HepG2 (cell line): ENCODE measurements around the gene NXPH1. TPM values are rescaled to one million over a fixed set of nuclear protein-coding genes. Genes with fewer than 3 reads are reported as not detected.

Experiments
- ATAC-seq: fragments of 200-7000 bp; cut with Tn5 transposase; 3 replicates; pipeline ENCODE4 v1.9.1; 2020; ENCODE audit warnings: mild to moderate bottlenecking, moderate library complexity
- BruUV-seq: library from RNA; stranded (reverse); fragments of 400-500 nt; replicated peaks from 2 replicates; lab custom pipeline; 2021; lab: Mats Ljungman, UMichigan
- CTCF ChIA-PET: fragments of 300-600 bp; formaldehyde crosslinking; extraction: SDS; loops from one replicate; lab custom pipeline; 2021; ENCODE audit warnings: low total read pairs, inconsistent platforms, low intra/inter-chr PET ratio; lab: Yijun Ruan, JAX
- POLR2A ChIA-PET: fragments of 350-600 bp; sonication (Branson Sonifier 250); formaldehyde crosslinking; loops from one replicate; lab custom pipeline; 2020; ENCODE audit warnings: antibody characterized with exemption, inconsistent platforms; lab: Yijun Ruan, JAX
- DNase-seq: peaks from one replicate; pipeline ENCODE4 v3.0.0-alpha.2; 2015; ENCODE audit warnings: low spot score
- FAIRE-seq: peaks from 3 replicates; lab custom pipeline; 2011; peaks lifted over from hg19 to GRCh38; lab: Jason Lieb, UNC
- H2AFZ ChIP-seq: one replicate; pipeline ENCODE4 v1.6.1; 2011; ENCODE audit warnings: low read length, inconsistent platforms
- H3K27ac ChIP-seq: fragments of 300-600 bp; 3 replicates; pipeline ENCODE4 v1.8.0; 2011; ENCODE audit warnings: mixed run types, mild to moderate bottlenecking, mixed read lengths, low read length, inconsistent platforms; ENCODE audit not compliant: insufficient read depth; ENCODE audit errors: extremely low read length
- H3K27me3 ChIP-seq, 2 experiments: fragments of 200-600 bp in 1 of 2; 2 replicates in 1 of 2; 3 replicates in 1 of 2; pipeline versions ENCODE4 v1.6.0 to v1.8.0; 2011; ENCODE audit warnings: low read length in 2 of 2, mild to moderate bottlenecking in 2 of 2, moderate library complexity in 2 of 2, inconsistent platforms in 1 of 2; ENCODE audit not compliant: insufficient read depth in 2 of 2, control insufficient read depth in 1 of 2
- H3K36me3 ChIP-seq, 2 experiments: fragments of 200-600 bp in 1 of 2; replicated peaks in 1 of 2; 2 replicates in 1 of 2; 3 replicates in 1 of 2; pipeline versions ENCODE4 v1.5.1 to v1.8.0; 2011; ENCODE audit warnings: low read length in 2 of 2, inconsistent platforms in 1 of 2; ENCODE audit not compliant: insufficient read depth in 2 of 2, control insufficient read depth in 1 of 2
- H3K4me1 ChIP-seq: 2 replicates; pipeline ENCODE4 v1.5.1; 2012; ENCODE audit warnings: low read length, inconsistent platforms; ENCODE audit not compliant: insufficient read depth
- H3K4me2 ChIP-seq: 2 replicates; pipeline ENCODE4 v1.6.0; 2011; ENCODE audit warnings: low read depth, low read length, inconsistent platforms
- H3K4me3 ChIP-seq, 3 experiments: fragments of 200-600 bp in 1 of 3; sonication (generic), shearing (Covaris generic) in 1 of 3; replicated peaks in 1 of 3; 2 replicates each; pipeline ENCODE4 v1.5.1; 2011 to 2016; ENCODE audit warnings: low read length in 3 of 3, inconsistent platforms in 2 of 3, low read depth in 2 of 3, mild to moderate bottlenecking in 2 of 3, control low read depth in 1 of 3, mixed read lengths in 1 of 3; ENCODE audit not compliant: insufficient read depth in 1 of 3
- H3K79me2 ChIP-seq: one replicate; pipeline ENCODE4 v1.6.1; 2011; ENCODE audit warnings: low read length, inconsistent platforms; ENCODE audit not compliant: insufficient read depth
- H3K9ac ChIP-seq: 2 replicates; pipeline ENCODE4 v1.6.0; 2011; ENCODE audit warnings: mild to moderate bottlenecking, low read depth, low read length, inconsistent platforms; ENCODE audit not compliant: insufficient read depth
- H3K9me3 ChIP-seq: 2 replicates; pipeline ENCODE4 v1.5.1; 2012; ENCODE audit warnings: mild to moderate bottlenecking, low read length
- H4K20me1 ChIP-seq: 2 replicates; pipeline ENCODE4 v1.6.0; 2011; ENCODE audit warnings: inconsistent platforms, mild to moderate bottlenecking, low read length, moderate library complexity; ENCODE audit not compliant: insufficient read depth
- CREB1 ChIP-seq, 2 experiments: fragments of 450-650 bp in 1 of 2; IDR thresholded peaks; 2 replicates each; pipeline ENCODE4 v1.6.1; 2016 to 2017; ENCODE audit warnings: control low read depth in 1 of 2, mild to moderate bottlenecking in 1 of 2, missing compliant biosample characterization in 1 of 2, missing genetic modification characterization in 1 of 2
- FOXP4 ChIP-seq: sonication (generic); formaldehyde crosslinking; IDR thresholded peaks from 2 replicates; pipeline ENCODE4 v1.4.0; 2020; ENCODE audit warnings: missing genetic modification reagents
- HIVEP1 ChIP-seq: sonication (generic); formaldehyde crosslinking; IDR thresholded peaks from 2 replicates; pipeline ENCODE4 v1.4.0; 2020; ENCODE audit warnings: mild to moderate bottlenecking, missing genetic modification reagents
- HMG20B ChIP-seq: conservative IDR thresholded peaks from 2 replicates; pipeline ENCODE4 v1.6.1; 2016; ENCODE audit warnings: missing genetic modification reagents, missing compliant biosample characterization
- IKZF4 ChIP-seq: sonication (generic); formaldehyde crosslinking; IDR thresholded peaks from 2 replicates; pipeline ENCODE4 v1.5.1; 2020; ENCODE audit warnings: borderline replicate concordance, mild to moderate bottlenecking, low read depth, missing genetic modification reagents; ENCODE audit errors: not compliant biosample characterization
- KDM2A ChIP-seq: sonication (generic); formaldehyde crosslinking; IDR thresholded peaks from 2 replicates; pipeline ENCODE4 v1.4.0; 2020; ENCODE audit warnings: low read depth, missing genetic modification reagents, borderline replicate concordance
- MTF1 ChIP-seq: sonication (generic); formaldehyde crosslinking; IDR thresholded peaks from 2 replicates; pipeline ENCODE4 v1.5.0; 2020; ENCODE audit warnings: missing genetic modification reagents
- RFXANK ChIP-seq: IDR thresholded peaks from 2 replicates; pipeline ENCODE4 v1.6.1; 2016
- SIN3A ChIP-seq: IDR thresholded peaks from 2 replicates; pipeline ENCODE4 v1.6.1; 2011; ENCODE audit warnings: low read depth, mild to moderate bottlenecking, control low read depth, low read length, borderline replicate concordance
- SOX6 ChIP-seq, 2 experiments: fragments of 450-650 bp in 1 of 2; sonication (generic) in 1 of 2; formaldehyde crosslinking in 1 of 2; IDR thresholded peaks; 2 replicates each; pipeline versions ENCODE4 v1.4.0 to v1.6.1; 2017 to 2020; ENCODE audit warnings: antibody characterized with exemption in 1 of 2, mild to moderate bottlenecking in 1 of 2, missing genetic modification reagents in 1 of 2
- TFAP4 ChIP-seq: sonication (generic); IDR thresholded peaks from 2 replicates; pipeline ENCODE4 v1.6.1; 2016; ENCODE audit warnings: low read depth, borderline replicate concordance
- YEATS2 ChIP-seq: sonication (generic); formaldehyde crosslinking; IDR thresholded peaks from 2 replicates; pipeline ENCODE4 v1.4.0; 2020; ENCODE audit warnings: missing genetic modification reagents, borderline replicate concordance
- ZNF10 ChIP-seq: sonication (generic); formaldehyde crosslinking; IDR thresholded peaks from 2 replicates; pipeline ENCODE4 v1.4.0; 2020; ENCODE audit warnings: mild to moderate bottlenecking, low read depth, missing genetic modification reagents, borderline replicate concordance
- ZNF143 ChIP-seq: sonication (generic); formaldehyde crosslinking; IDR thresholded peaks from 2 replicates; pipeline ENCODE4 v1.4.0; 2020; ENCODE audit warnings: missing genetic modification reagents
- ZNF232 ChIP-seq: sonication (generic); formaldehyde crosslinking; IDR thresholded peaks from 2 replicates; pipeline ENCODE4 v1.4.0; 2020; ENCODE audit warnings: missing genetic modification reagents, borderline replicate concordance
- ZNF570 ChIP-seq: sonication (generic); formaldehyde crosslinking; IDR thresholded peaks from 2 replicates; pipeline ENCODE4 v1.4.0; 2020; ENCODE audit warnings: mild to moderate bottlenecking, missing genetic modification reagents, borderline replicate concordance
- ZNF589 ChIP-seq: sonication (generic); formaldehyde crosslinking; conservative IDR thresholded peaks from 2 replicates; pipeline ENCODE4 v1.8.0; 2022; ENCODE audit warnings: mild to moderate bottlenecking, moderate library complexity, missing genetic modification reagents
- ZNF790 ChIP-seq: sonication (generic); formaldehyde crosslinking; IDR thresholded peaks from 2 replicates; pipeline ENCODE4 v1.8.0; 2022; ENCODE audit warnings: missing genetic modification reagents, mild to moderate bottlenecking, borderline replicate concordance
- ZNF850 ChIP-seq: sonication (generic); formaldehyde crosslinking; conservative IDR thresholded peaks from 2 replicates; pipeline ENCODE4 v1.9.0; 2021; ENCODE audit warnings: mild to moderate bottlenecking, missing genetic modification reagents
- in situ Hi-C: cut with HindIII; loops from 2 replicates; pipeline ENCODE4 v1.10.0; 2017; ENCODE audit warnings: low pct_unique_long_range_greater_than_20kb; ENCODE audit not compliant: extremely low pct_ligation_motif_present
- intact Hi-C: fragments of 100-400 bp; cut with micrococcal nuclease; formaldehyde crosslinking; loops from one replicate; pipeline ENCODE4 v1.10.0; 2022; ENCODE audit not compliant: unreplicated experiment
- polyA plus RNA-seq, 8 experiments: library from polyadenylated mRNA; depleted of rRNA in 3 of 8; stranded (reverse) in 7 of 8; unstranded in 1 of 8; fragments of >200 nt; fragmentation: Illumina TruSeq in 4 of 8; extraction: Trizol in 4 of 8; gene quantifications; 2 replicates each; pipeline versions ENCODE4 v1.2.1 to v1.2.3, GENCODE V29; 2011 to 2016; ENCODE audit warnings: low read depth in 4 of 8, missing spikeins in 1 of 8, mixed read lengths in 1 of 8; ENCODE audit not compliant: insufficient read depth in 1 of 8
- total RNA-seq, 5 experiments: library from RNA; depleted of rRNA; stranded (reverse); fragments of >200 nt; fragmentation: Illumina TruSeq; extraction: Trizol; gene quantifications; 2 replicates each; pipeline ENCODE4 v1.2.3, GENCODE V29; 2016; ENCODE audit warnings: low read depth in 1 of 5

NXPH1 gene
- total and polyA plus RNA-seq, 2 of the 13 experiments (the other 11 are each of a cell fraction or from before 2014, with no cell fraction given): not detected

- intact Hi-C loops: no loop called here
- no peak overlapping the region for H3K4me3 ChIP-seq
- DNase-seq (no peak), FAIRE-seq (no peak), ATAC-seq (no peak)
- ChIA-PET CTCF (no interaction called here), POLR2A (no interaction called here)
- H3K4me1 ChIP-seq: no peaks in the 10 kb centered on the region
- no peaks in the 10 kb centered on the region for H3K79me2 ChIP-seq
- no peaks in the 10 kb centered on the region for H4K20me1 ChIP-seq
- H3K9me3 ChIP-seq: no peaks in the 10 kb centered on the region; the same call in 1 of the 2 replicates
- in situ Hi-C loops: no loop called here
- H3K27me3 ChIP-seq: no peaks in the 10 kb centered on the region
- BruUV-seq: no TSS peak
- no peak overlapping the region for H3K9ac ChIP-seq
- TF ChIP-seq ZNF10 (CRISPR knock-in tag) (no peak), HMG20B (CRISPR knock-in tag) (no peak), HIVEP1 (CRISPR knock-in tag) (no peak), CREB1 (IDR thresholded peaks at IDR 0.05) (no peak), CREB1 (CRISPR knock-in tag; IDR thresholded peaks at IDR 0.05) (no peak), ZNF790 (no peak), ZNF143 (no peak), RFXANK (CRISPR knock-in tag) (no peak), FOXP4 (CRISPR knock-in tag) (no peak), KDM2A (CRISPR knock-in tag) (no peak), MTF1 (CRISPR knock-in tag) (no peak), ZNF850 (CRISPR knock-in tag) (no peak), YEATS2 (CRISPR knock-in tag) (no peak), IKZF4 (CRISPR knock-in tag) (no peak), SIN3A (no peak), SOX6 (IDR thresholded peaks at IDR 0.05) (no peak), SOX6 (CRISPR knock-in tag; IDR thresholded peaks at IDR 0.05) (no peak), ZNF232 (CRISPR knock-in tag) (no peak), ZNF570 (CRISPR knock-in tag) (no peak), ZNF589 (no peak), TFAP4 (no peak)
- no peak overlapping the region for H2AFZ ChIP-seq
- no peak overlapping the region for H3K27ac ChIP-seq
- H3K36me3 ChIP-seq: no peaks in the 10 kb centered on the region
- no peak overlapping the region for H3K4me2 ChIP-seq
These were observed 269.4 kb downstream of the NXPH1 start for GRCh38 chr7:8702807-8703206.
